Peyer's patch (tissue), 4 donors: ENCODE data around the gene GOLGA6D.

Source experiments
- CTCF ChIP-seq, 6 experiments: fragments of 450-650 bp in 4 of 6; fragments of 200-600 bp in 2 of 6; sonication (generic) in 1 of 6; IDR thresholded peaks; one replicate each; pipeline ENCODE4 v1.5.1; 2017 to 2019; ENCODE audit warnings: antibody characterized with exemption in 6 of 6, mild to moderate bottlenecking in 3 of 6, moderate library complexity in 1 of 6
- POLR2A ChIP-seq, 2 donors: fragments of 450-650 bp; IDR thresholded peaks; one replicate each; pipeline ENCODE4 v1.5.1; 2017; ENCODE audit warnings: antibody characterized with exemption in 2 of 2, mild to moderate bottlenecking in 2 of 2, moderate library complexity in 2 of 2

- TF ChIP-seq POLR2A (IDR thresholded peaks at IDR 0.05) (no peak), CTCF (IDR thresholded peaks at IDR 0.05) (no peak)
Observed at GRCh38 chr15:75338661-75339240, 56.1 kb downstream of the GOLGA6D start.
